B cell (primary cell): ENCODE data around the gene TATDN2. TPM values are rescaled to one million over a fixed set of nuclear protein-coding genes. Genes with fewer than 3 reads are reported as not detected.

ENCODE experiments used
- ATAC-seq: fragments of 200-7000 bp; cut with Tn5 transposase; one replicate; pipeline ENCODE4 v1.10.0; 2021; ENCODE audit warnings: low read depth, mild to moderate bottlenecking, moderate number of reproducible peaks, moderate library complexity
- CTCF ChIA-PET: fragments of 350-600 bp; sonication (Branson Sonifier 250); formaldehyde crosslinking; loops from one replicate; lab custom pipeline; 2021; ENCODE audit warnings: antibody characterized with exemption, inconsistent platforms; lab: Charles Lee
- POLR2A ChIA-PET: fragments of 350-600 bp; sonication (Branson Sonifier 250); formaldehyde crosslinking; loops from one replicate; lab custom pipeline; 2021; ENCODE audit warnings: antibody characterized with exemption; lab: Charles Lee
- DNase-seq: peaks from one replicate; pipeline ENCODE4 v3.0.0; 2013
- H2AFZ ChIP-seq: 2 replicates; pipeline ENCODE4 v1.6.1; 2012; ENCODE audit warnings: mild to moderate bottlenecking, low read depth, low read length; ENCODE audit not compliant: insufficient read depth, poor library complexity, severe bottlenecking
- H3K27ac ChIP-seq, 2 donors: 1 replicate in 1 of 2; 2 replicates in 1 of 2; pipeline ENCODE4 v1.5.1; 2012 to 2013; ENCODE audit warnings: low read length in 2 of 2, mild to moderate bottlenecking in 2 of 2, moderate library complexity in 1 of 2
- H3K27me3 ChIP-seq, 4 experiments: fragments of 200-600 bp in 1 of 4; sonication (generic) in 1 of 4; replicated peaks in 1 of 4; 1 replicate in 2 of 4; 2 replicates in 2 of 4; pipeline versions ENCODE4 v1.6.1 to v1.7.0; 2013 to 2016; ENCODE audit warnings: low read length in 3 of 4, mild to moderate bottlenecking in 2 of 4, mixed read lengths in 1 of 4, moderate library complexity in 1 of 4; ENCODE audit not compliant: insufficient read depth in 4 of 4, control insufficient read depth in 3 of 4; ENCODE audit errors: control extremely low read depth in 1 of 4
- H3K36me3 ChIP-seq, 2 experiments: replicated peaks in 1 of 2; 1 replicate in 1 of 2; 2 replicates in 1 of 2; pipeline versions ENCODE4 v1.6.1 to v1.7.1; 2013; ENCODE audit warnings: low read length in 1 of 2; ENCODE audit not compliant: insufficient read depth in 2 of 2, control insufficient read depth in 1 of 2; ENCODE audit errors: control extremely low read depth in 1 of 2, extremely low read depth in 1 of 2
- H3K4me1 ChIP-seq, 2 donors: fragments of 200-600 bp in 1 of 2; sonication (generic) in 1 of 2; 1 replicate in 1 of 2; 2 replicates in 1 of 2; pipeline versions ENCODE4 v1.5.1 to v1.6.1; 2013 to 2017; ENCODE audit warnings: low read length in 2 of 2; ENCODE audit not compliant: control insufficient read depth in 2 of 2, insufficient read depth in 2 of 2
- H3K4me2 ChIP-seq: replicated peaks from 2 replicates; pipeline ENCODE3; 2012; ENCODE audit warnings: mild to moderate bottlenecking, low read depth, low read length; ENCODE audit not compliant: poor library complexity, severe bottlenecking
- H3K4me3 ChIP-seq, 5 experiments: fragments of 200-600 bp in 1 of 5; sonication (generic) in 1 of 5; 1 replicate in 3 of 5; 2 replicates in 2 of 5; pipeline versions ENCODE4 v1.5.1 to v1.7.0; 2011 to 2016; ENCODE audit warnings: low read length in 4 of 5, mild to moderate bottlenecking in 4 of 5, low read depth in 2 of 5, control low read depth in 1 of 5, moderate library complexity in 1 of 5; ENCODE audit not compliant: insufficient read depth in 1 of 5; ENCODE audit errors: control extremely low read depth in 1 of 5, extremely low read depth in 1 of 5
- H3K79me2 ChIP-seq: fragments of 200-600 bp; sonication (generic); one replicate; pipeline ENCODE4 v1.6.0; 2016; ENCODE audit warnings: low read length; ENCODE audit not compliant: control insufficient read depth, insufficient read depth
- H3K9ac ChIP-seq: fragments of 200-600 bp; sonication (generic); 2 replicates; pipeline ENCODE4 v1.6.1; 2017; ENCODE audit warnings: mild to moderate bottlenecking, low read length, moderate library complexity
- H3K9me3 ChIP-seq, 3 donors: one replicate each; pipeline versions ENCODE4 v1.6.1 to v1.7.1; 2013; ENCODE audit warnings: low read length in 2 of 3; ENCODE audit not compliant: control insufficient read depth in 2 of 3, insufficient read depth in 1 of 3; ENCODE audit errors: control extremely low read depth in 1 of 3
- H4K20me1 ChIP-seq: 2 replicates; pipeline ENCODE4 v1.6.0; 2012; ENCODE audit warnings: mild to moderate bottlenecking, low read length; ENCODE audit not compliant: insufficient read depth, control insufficient read depth, poor library complexity, severe bottlenecking
- H3K27ac Mint-ChIP-seq: one replicate; pipeline ENCODE4 v1.8.0; 2021; ENCODE audit warnings: mixed read lengths
- H3K27me3 Mint-ChIP-seq: one replicate; pipeline ENCODE4 v1.8.0; 2021; ENCODE audit warnings: mixed read lengths
- H3K4me1 Mint-ChIP-seq: one replicate; pipeline ENCODE4 v1.8.0; 2021; ENCODE audit warnings: mixed read lengths
- H3K4me3 Mint-ChIP-seq: one replicate; pipeline ENCODE4 v1.8.0; 2021; ENCODE audit warnings: mixed read lengths
- H3K9me3 Mint-ChIP-seq: one replicate; pipeline ENCODE4 v1.8.0; 2022; ENCODE audit warnings: mixed read lengths; ENCODE audit not compliant: insufficient read depth
- CTCF ChIP-seq: fragments of 200-600 bp; IDR thresholded peaks from one replicate; pipeline ENCODE4 v1.8.0; 2022; ENCODE audit warnings: antibody characterized with exemption, mild to moderate bottlenecking
- EZH2 ChIP-seq: IDR thresholded peaks from 2 replicates; pipeline ENCODE4 v1.6.1; 2012; ENCODE audit warnings: borderline replicate concordance, low read depth, mild to moderate bottlenecking, moderate library complexity, low read length; ENCODE audit not compliant: insufficient read depth, poor library complexity, severe bottlenecking
- WGBS: methylation state at CpG from one replicate; pipeline ENCODE4 v1.1.5; 2013; ENCODE audit warnings: missing lambda C conversion rate; ENCODE audit not compliant: insufficient coverage; 5-methylcytosine and 5-hydroxymethylcytosine counted together
- intact Hi-C: fragments of 100-400 bp; cut with micrococcal nuclease; formaldehyde crosslinking; loops from one replicate; pipeline ENCODE4 v1.10.0; 2022
- polyA plus RNA-seq: library from polyadenylated mRNA; depleted of rRNA; stranded (reverse); fragments of >200 nt; gene quantifications from 2 replicates; pipeline ENCODE4 v1.2.3, GENCODE V29; 2012
- total RNA-seq, 2 donors: library from RNA; stranded (reverse); fragments of 120-200 nt in 1 of 2; gene quantifications; 1 replicate in 1 of 2; 2 replicates in 1 of 2; pipeline versions ENCODE4 v1.2.3 to v1.2.4, GENCODE V29; 2013 to 2022

TATDN2 gene
- total and polyA plus RNA-seq, 2 donors (not counting 1 experiment from before 2014, with no cell fraction given) = 24.7 to 62.9 TPM

- H3K4me3 Mint-ChIP-seq = no peak overlapping the region
- Histone ChIP-seq H3K9ac (no peak overlapping the region), H3K27ac (no peak overlapping the region), H3K79me2 (peaks cover 24% of the 10 kb centered on the region), H3K9me3 (no peaks in the 10 kb centered on the region), H3K36me3 (peaks cover 0 to 62% of the 10 kb centered on the region in 2 experiments), H3K4me1 (peaks cover 11% of the 10 kb centered on the region in 2 donors), H3K4me3 (no peak overlapping the region), H4K20me1 (peaks cover 37% of the 10 kb centered on the region), H3K27me3 (no peaks in the 10 kb centered on the region), H3K4me2 (no peak overlapping the region), H2AFZ (no peak overlapping the region)
- POLR2A ChIA-PET = no interaction called here
- H3K9me3 Mint-ChIP-seq = no peaks in the 10 kb centered on the region
- peaks cover 13% of the 10 kb centered on the region for H3K4me1 Mint-ChIP-seq
- ATAC-seq (no peak), DNase-seq (no peak)
- TF ChIP-seq CTCF (no peak), EZH2 (no peak)
- intact Hi-C loops = no loop called here
- H3K27me3 Mint-ChIP-seq = no peaks in the 10 kb centered on the region
- CTCF ChIA-PET = no interaction called here
- no CpG with 5 or more reads among the region's 1 CpG for WGBS
- no peak overlapping the region for H3K27ac Mint-ChIP-seq
Observed at GRCh38 chr3:10278501-10278900, 30.2 kb downstream of the TATDN2 start.

GRCh38 chr3:10279384-10280176 is 31.3 kb downstream of the TATDN2 start:
- intact Hi-C loops = no loop called here

More at GRCh38 chr3:10279384-10280176, 31.3 kb downstream of the TATDN2 start:
- POLR2A ChIA-PET = no interaction called here
- H3K9ac ChIP-seq = no peak overlapping the region
- H3K4me2 ChIP-seq = no peak overlapping the region
- no peak for TF ChIP-seq CTCF
- no peak for TF ChIP-seq EZH2
- no peak overlapping the region for H3K4me3 Mint-ChIP-seq
- no peak overlapping the region for H3K27ac Mint-ChIP-seq
- no peak overlapping the region for H2AFZ ChIP-seq
- no peaks in the 10 kb centered on the region for H3K9me3 Mint-ChIP-seq
- no peak for ATAC-seq
- H3K9me3 ChIP-seq = no peaks in the 10 kb centered on the region
- H3K36me3 ChIP-seq = peaks cover 0 to 63% of the 10 kb centered on the region in 2 experiments
- no peak for DNase-seq
- no peak overlapping the region for H3K4me3 ChIP-seq
- H3K4me1 Mint-ChIP-seq = peaks cover 8% of the 10 kb centered on the region
- H3K27me3 Mint-ChIP-seq = no peaks in the 10 kb centered on the region
- CTCF ChIA-PET = interaction anchor here (0.6 kb wide), 1 partner anchor 10 kb away, joined by 3 read pairs; no protein-coding TSS in a partner anchor
- H3K79me2 ChIP-seq = peaks cover 13% of the 10 kb centered on the region
- H3K4me1 ChIP-seq = peaks cover under 1 to 8% of the 10 kb centered on the region in 2 donors
- H3K27ac ChIP-seq = no peak overlapping the region
- H4K20me1 ChIP-seq = peaks cover 27% of the 10 kb centered on the region
- H3K27me3 ChIP-seq = no peaks in the 10 kb centered on the region
- WGBS = 95% methylated on average over 8 of the region's 13 CpGs
